ENCODE results near the gene TMEM185A.
A peak's percentile ranks its signal among the peaks of the same experiment; 100 is the strongest.
"Not testable (repeated sequence)": the region's sequence is repeated elsewhere in the genome, so short reads cannot be mapped to it uniquely, and the experiment has no call there.

The TMEM185A gene

DNA sequence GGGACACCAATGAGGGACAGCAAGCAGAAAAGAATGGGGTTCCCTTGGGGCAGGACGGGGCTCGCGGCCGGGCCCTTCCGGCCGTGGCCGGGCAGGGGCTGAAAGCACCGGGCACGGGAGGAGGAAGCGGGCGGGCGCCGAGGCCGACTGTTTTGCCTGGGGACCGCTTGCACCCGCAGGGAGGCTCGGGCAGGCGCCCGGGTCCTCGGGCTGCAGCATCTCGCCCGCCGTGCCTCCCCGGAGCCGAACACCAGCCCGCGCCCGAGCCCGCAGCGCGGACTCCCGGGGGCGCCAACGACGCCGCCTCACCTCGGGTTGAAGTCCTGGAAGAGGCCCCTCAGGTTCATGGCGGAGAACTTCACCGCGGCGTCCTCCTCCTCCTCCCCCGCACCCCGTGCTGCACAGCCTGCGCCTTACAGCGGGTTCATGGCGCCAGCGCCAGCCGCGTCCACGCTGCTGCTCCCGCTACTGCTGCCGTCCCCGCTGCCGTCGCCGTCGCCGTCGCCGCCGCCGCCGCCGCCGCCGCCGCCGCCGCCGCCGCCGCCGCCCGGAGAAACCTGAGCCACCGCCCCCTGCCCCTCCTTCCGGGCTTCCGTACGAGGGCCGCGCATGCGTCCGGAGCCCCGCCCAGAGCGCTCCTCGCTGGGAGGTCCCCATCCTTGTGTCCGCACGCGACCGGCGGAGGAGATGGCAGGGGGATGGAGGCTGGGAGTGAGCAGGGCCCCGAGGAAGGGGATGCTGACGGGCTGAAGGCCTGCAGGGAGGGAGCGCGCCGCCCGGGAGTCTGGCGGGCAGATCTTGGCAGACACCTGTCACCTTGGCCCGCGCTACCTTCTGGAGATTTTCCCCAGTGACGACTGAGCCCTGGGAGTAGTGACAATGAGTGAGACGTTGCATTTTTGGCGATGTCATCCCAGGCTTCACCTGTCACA is at the start of gene TMEM185A:
TSS of gene TMEM185A (minus strand) at position 559 of the 932 bp plus-strand sequence. CDS start at position 347, 212 bp downstream.
- peak; percentile 32 for DNase-seq (ENCODE audit: low read depth)

DNA sequence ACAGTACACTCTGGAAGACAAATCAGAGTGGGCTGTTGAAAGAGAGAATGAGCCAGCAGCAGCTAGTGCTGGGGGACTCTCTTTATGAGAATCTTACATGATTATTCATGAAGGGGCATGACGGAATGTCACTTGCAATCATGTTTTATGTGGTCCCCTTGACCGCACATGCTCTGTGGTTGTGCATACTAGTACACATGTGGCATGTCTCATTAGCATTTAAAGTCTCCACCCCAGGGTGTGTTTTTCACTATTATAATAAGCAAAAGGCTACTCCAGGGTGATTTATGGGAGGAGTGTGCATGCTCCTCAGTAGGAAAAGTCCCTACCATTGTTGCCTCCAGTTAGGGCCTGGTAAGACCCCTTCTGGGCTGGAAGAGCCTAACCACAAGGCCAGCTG is 49.6 kb upstream of the TMEM185A start:
- DNase-seq (ENCODE audit: low read depth): no peak

GRCh38 chrX:149679164-149679678 is 47.6 kb upstream of the TMEM185A start:
- not testable (repeated sequence) for DNase-seq (ENCODE audit: low read depth)

- not testable (repeated sequence) for DNase-seq (ENCODE audit: low read depth)
These were observed 44.0 kb upstream of the TMEM185A start for GRCh38 chrX:149675554-149675953.

DNA sequence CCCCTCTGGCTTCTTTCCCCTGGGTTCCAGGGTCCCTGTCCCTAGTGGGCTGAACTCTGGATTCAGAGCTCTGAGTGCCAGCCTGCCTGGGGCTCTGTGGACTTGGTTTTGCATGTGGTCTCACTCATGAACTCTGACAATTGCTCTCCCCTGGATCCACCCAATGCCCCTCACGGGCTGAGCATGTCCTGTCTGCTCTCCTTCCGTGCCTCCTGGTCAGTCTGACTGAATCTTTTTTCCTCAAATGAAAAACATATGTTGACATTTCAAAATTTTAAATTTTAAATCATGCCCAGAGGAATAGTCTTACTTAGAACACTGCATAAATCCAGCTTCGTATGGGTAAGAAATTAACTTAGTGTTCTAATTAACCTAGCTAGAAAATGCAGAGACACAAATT is 43.5 kb upstream of the TMEM185A start:
- DNase-seq (ENCODE audit: low read depth): not testable (repeated sequence)

GRCh38 chrX:149660613-149661012 is 29.0 kb upstream of the TMEM185A start:
- not testable (repeated sequence) for DNase-seq (ENCODE audit: low read depth)

- not testable (repeated sequence) for DNase-seq (ENCODE audit: low read depth)
These were observed 24.8 kb upstream of the TMEM185A start for GRCh38 chrX:149656260-149656884.

GRCh38 chrX:149652232-149652981 is 20.8 kb upstream of the TMEM185A start:
- DNase-seq (ENCODE audit: low read depth): no peak

- DNase-seq (ENCODE audit: low read depth): no peak
These were observed 18.6 kb upstream of the TMEM185A start for GRCh38 chrX:149650162-149650561.

DNA sequence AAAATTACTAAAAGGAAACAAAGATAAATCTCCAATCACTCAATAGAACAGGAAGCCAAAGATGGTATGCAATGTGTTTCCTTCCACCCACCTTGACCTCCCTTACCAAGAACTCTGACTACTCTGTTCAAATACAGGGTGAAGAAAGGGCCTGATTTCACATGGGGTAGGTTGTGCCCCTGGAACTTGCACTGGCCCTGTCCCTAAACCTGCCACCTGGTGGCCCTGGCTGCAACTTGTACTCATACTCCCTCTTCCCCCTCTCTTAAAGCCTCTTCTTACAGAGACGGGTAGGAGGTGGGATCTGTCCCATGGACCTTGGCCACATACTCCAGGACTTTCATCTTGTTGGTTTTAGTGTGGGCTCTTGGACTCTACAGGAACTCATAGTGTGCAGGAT is 17.3 kb upstream of the TMEM185A start:
- DNase-seq (ENCODE audit: low read depth): no peak

DNA sequence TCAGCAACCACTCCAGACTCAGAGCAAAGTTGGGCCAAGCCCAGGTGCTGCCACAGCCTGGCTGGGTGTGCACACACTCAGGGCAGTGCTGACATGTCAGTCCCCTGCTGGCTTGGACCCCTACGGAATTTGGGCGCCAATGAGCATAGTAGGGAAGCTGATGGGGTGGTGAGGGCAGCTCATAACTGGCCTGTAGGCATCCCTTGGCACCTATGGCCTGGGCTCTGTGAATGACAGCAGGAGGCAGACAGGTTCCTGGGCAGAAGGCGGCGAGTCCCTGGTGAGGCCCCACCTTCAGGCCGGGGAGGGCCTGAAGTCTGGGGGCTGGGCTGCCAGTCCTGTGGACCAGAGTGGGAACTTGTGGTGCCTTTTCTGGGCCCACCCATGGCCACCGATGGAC is 15.9 kb upstream of the TMEM185A start:
- DNase-seq (ENCODE audit: low read depth): no peak

DNA sequence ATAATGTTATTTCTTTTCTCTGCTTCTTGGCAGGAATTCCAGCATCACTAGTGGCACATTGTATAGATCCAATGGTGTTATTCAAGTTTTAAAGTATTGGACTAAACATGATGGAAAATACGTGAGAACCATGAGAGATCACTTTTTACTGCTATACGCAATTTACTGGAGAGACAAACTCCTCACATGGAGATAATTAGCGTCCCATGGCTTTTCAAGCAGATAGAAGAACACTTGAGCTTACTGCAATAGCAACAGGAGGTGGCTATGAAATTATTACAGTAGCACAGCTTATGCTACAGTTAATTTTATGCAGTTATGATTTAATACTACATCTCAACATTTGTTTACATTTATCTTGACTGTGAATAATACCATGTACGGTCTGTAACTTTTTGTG is 11.9 kb upstream of the TMEM185A start:
- DNase-seq (ENCODE audit: low read depth): no peak

DNA sequence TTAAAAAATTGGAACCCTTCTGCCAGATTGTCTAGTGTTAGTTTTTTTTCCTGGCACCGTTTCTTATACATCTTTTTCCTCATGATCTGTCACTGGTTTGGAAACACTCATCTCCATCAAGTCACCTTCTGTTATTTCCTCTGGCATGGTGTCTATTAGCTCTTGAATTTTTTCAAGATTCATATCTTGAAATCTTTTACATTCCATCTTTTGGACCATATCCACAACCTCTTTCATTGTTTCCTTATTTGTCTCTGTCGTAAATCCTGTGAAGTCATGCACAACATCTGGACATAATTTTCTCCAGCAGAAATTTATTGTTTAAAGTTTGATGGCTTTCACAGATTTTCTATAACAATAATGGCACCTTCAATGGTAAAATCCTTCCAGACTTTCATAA is 10.2 kb upstream of the TMEM185A start:
- DNase-seq (ENCODE audit: low read depth): no peak

GRCh38 chrX:149641432-149641831 is 9.8 kb upstream of the TMEM185A start:
- DNase-seq (ENCODE audit: low read depth): no peak

GRCh38 chrX:149639568-149639967 is 8.0 kb upstream of the TMEM185A start:
- DNase-seq (ENCODE audit: low read depth): no peak

- DNase-seq (ENCODE audit: low read depth): peak; percentile 8
These were observed 7.3 kb upstream of the TMEM185A start for GRCh38 chrX:149638860-149639259.

DNA sequence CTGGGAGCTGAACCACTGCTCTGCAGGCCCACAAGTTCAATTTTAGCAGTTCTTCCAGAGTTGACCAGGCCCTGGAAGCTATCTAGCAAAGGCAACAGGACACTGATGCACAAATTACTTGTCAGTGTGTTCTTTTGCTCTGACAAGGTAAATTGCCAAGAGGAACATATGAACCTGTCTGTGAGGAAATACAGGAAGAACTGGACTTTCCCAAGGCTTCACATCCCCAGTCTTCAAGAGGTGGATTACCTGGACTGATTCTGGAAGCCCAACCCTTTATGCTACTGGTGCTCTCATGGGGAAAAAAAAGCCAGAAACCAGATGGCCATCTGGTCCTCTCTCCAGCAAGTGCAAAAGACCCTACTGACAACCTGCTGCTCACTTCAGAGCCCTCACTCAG is 1.9 kb upstream of the TMEM185A start:
- no peak for DNase-seq (ENCODE audit: low read depth)

- peak; percentile 61 for DNase-seq (ENCODE audit: low read depth)
These were observed 835 bp downstream of the TMEM185A start for GRCh38 chrX:149630681-149631233.

GRCh38 chrX:149629730-149630387 is 1.7 kb downstream of the TMEM185A start:
- no peak for DNase-seq (ENCODE audit: low read depth)

DNA sequence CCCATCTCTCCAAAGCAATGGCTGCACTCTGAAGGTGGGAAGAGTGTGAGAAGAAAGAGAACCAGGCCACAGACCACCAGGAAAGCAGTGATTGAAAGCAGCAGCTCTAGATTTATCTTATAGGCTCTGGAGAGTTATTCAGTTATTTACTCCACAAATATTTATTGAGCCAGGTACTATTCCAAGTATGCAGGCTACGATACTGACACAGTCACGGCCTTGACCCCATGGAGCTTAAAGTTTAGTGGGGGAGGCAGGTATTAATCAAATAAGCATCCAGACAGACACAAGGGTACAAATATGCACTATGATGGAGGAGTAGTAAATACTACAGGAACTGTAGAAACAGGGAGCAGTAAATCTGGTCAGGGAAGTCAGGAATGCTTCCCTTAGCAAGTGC is 2.8 kb downstream of the TMEM185A start:
- DNase-seq (ENCODE audit: low read depth): no peak

DNA sequence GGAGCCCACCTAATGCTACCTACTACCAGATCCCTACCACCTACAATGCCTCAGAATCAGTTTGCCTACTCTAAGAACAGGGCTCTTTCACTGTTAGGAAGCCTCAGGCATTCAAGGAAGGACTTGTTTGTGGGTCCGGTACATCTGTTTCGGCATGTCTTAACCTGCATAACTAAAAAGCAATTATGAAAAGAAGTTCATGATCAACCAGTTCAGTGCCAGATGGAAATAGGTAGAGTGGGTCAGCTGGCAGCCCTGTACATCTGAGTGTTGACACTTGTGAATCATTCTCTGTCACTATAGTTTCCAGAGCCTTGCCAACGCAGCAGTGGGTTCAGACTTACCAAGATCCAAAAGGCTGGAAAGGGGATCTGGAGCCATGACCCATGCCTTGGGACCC is 3.3 kb downstream of the TMEM185A start:
- no peak for DNase-seq (ENCODE audit: low read depth)

All from iris pigment epithelial cell (primary cell).